Upper lobe of right lung (tissue), 1 donor: ENCODE results near the gene SCIMP. TPM values are rescaled to one million over a fixed set of nuclear protein-coding genes. Genes with fewer than 3 reads are reported as not detected.

Experiments
- ATAC-seq: fragments of 200-7000 bp; cut with Tn5 transposase; one replicate; pipeline ENCODE4 v1.9.1; 2020; ENCODE audit warnings: mild to moderate bottlenecking, moderate library complexity
- DNase-seq: peaks from one replicate; pipeline ENCODE4 v3.0.0-alpha.2; 2020
- H3K27ac ChIP-seq: fragments of 200-600 bp; one replicate; pipeline ENCODE4 v1.8.0; 2022
- H3K27me3 ChIP-seq: fragments of 200-600 bp; one replicate; pipeline ENCODE4 v1.8.0; 2022; ENCODE audit warnings: mild to moderate bottlenecking
- H3K36me3 ChIP-seq: fragments of 200-600 bp; one replicate; pipeline ENCODE4 v1.8.0; 2022
- H3K4me1 ChIP-seq: fragments of 200-600 bp; one replicate; pipeline ENCODE4 v1.8.0; 2022
- H3K4me3 ChIP-seq: fragments of 200-600 bp; one replicate; pipeline ENCODE4 v1.8.0; 2022; ENCODE audit warnings: mild to moderate bottlenecking
- H3K9me3 ChIP-seq: fragments of 200-600 bp; one replicate; pipeline ENCODE4 v1.8.0; 2022
- CTCF ChIP-seq: fragments of 200-600 bp; IDR thresholded peaks from one replicate; pipeline ENCODE4 v1.8.0; 2022; ENCODE audit warnings: antibody characterized with exemption
- intact Hi-C: fragments of 100-400 bp; cut with DNase I; formaldehyde crosslinking; loops from one replicate; pipeline ENCODE4 v1.11.0; 2022
- total RNA-seq: library from RNA; stranded (reverse); fragmentation: NEBNext Ultra II Directional; extraction: Animal tissue kit (Norgen Biotek cat#: 25700); gene quantifications from one replicate; pipeline ENCODE4 v1.2.1, GENCODE V29; 2021
- donor health status: DM: no; HTN: yes; CAD: no; lungs with severe emphysema.

The SCIMP gene
- total RNA-seq, 1 donor from 2014 or later, result 24.8 TPM

- H3K4me1 ChIP-seq, result no peaks in the 10 kb centered on the region
- intact Hi-C loops, result no loop called here
- peak; percentile 70 for ATAC-seq
- H3K36me3 ChIP-seq, result peaks cover 28% of the 10 kb centered on the region
- no peaks in the 10 kb centered on the region for H3K27me3 ChIP-seq
- H3K4me3 ChIP-seq, result no peak overlapping the region
- TF ChIP-seq CTCF, result no peak
- DNase-seq, result no peak
- no peak overlapping the region for H3K27ac ChIP-seq
- H3K9me3 ChIP-seq, result no peaks in the 10 kb centered on the region
These were observed 23.2 kb downstream of the SCIMP start for GRCh38 chr17:5211458-5211857.

- no peak for ATAC-seq
- Histone ChIP-seq H3K4me1 (no peaks in the 10 kb centered on the region), H3K27me3 (no peaks in the 10 kb centered on the region), H3K9me3 (no peaks in the 10 kb centered on the region), H3K27ac (no peak overlapping the region), H3K4me3 (no peak overlapping the region), H3K36me3 (peaks cover 23% of the 10 kb centered on the region)
- intact Hi-C loops, result no loop called here
- no peak for TF ChIP-seq CTCF
- no peak for DNase-seq
These were observed 23.9 kb downstream of the SCIMP start for GRCh38 chr17:5210614-5211252.

- Histone ChIP-seq H3K27ac (no peak overlapping the region), H3K36me3 (peaks cover 16% of the 10 kb centered on the region), H3K9me3 (no peaks in the 10 kb centered on the region), H3K27me3 (no peaks in the 10 kb centered on the region), H3K4me1 (no peaks in the 10 kb centered on the region), H3K4me3 (no peak overlapping the region)
- intact Hi-C loops, result no loop called here
- TF ChIP-seq CTCF, result no peak
- ATAC-seq, result no peak
- DNase-seq, result no peak
These were observed 24.6 kb downstream of the SCIMP start for GRCh38 chr17:5210091-5210490.

- H3K9me3 ChIP-seq, result no peaks in the 10 kb centered on the region
- intact Hi-C loops, result no loop called here
- ATAC-seq (no peak), DNase-seq (no peak)
- no peaks in the 10 kb centered on the region for H3K4me1 ChIP-seq
- TF ChIP-seq CTCF, result no peak
- H3K36me3 ChIP-seq, result peaks cover 16% of the 10 kb centered on the region
- no peak overlapping the region for H3K27ac ChIP-seq
- no peak overlapping the region for H3K4me3 ChIP-seq
- H3K27me3 ChIP-seq, result no peaks in the 10 kb centered on the region
These were observed 25.3 kb downstream of the SCIMP start for GRCh38 chr17:5209396-5209795.

- H3K9me3 ChIP-seq, result no peaks in the 10 kb centered on the region
- ATAC-seq (no peak), DNase-seq (no peak)
- no peak overlapping the region for H3K27ac ChIP-seq
- H3K27me3 ChIP-seq, result no peaks in the 10 kb centered on the region
- no peaks in the 10 kb centered on the region for H3K36me3 ChIP-seq
- TF ChIP-seq CTCF, result no peak
- intact Hi-C loops, result no loop called here
- H3K4me3 ChIP-seq, result no peak overlapping the region
- no peaks in the 10 kb centered on the region for H3K4me1 ChIP-seq
These were observed 30.8 kb downstream of the SCIMP start for GRCh38 chr17:5203908-5204294.
